Activated CD4-positive, alpha-beta T cell treated with anti-CD3 and anti-CD28 coated beads, Interleukin-2, amount 50 U/mL, for 4 hours (primary cell): Measurements from ENCODE around the gene WDR35.

ENCODE experiments used
- DNase-seq, 2 experiments: peaks; one replicate each; pipeline ENCODE4 v3.0.0-alpha.2; 2020

Gene WDR35

DNA sequence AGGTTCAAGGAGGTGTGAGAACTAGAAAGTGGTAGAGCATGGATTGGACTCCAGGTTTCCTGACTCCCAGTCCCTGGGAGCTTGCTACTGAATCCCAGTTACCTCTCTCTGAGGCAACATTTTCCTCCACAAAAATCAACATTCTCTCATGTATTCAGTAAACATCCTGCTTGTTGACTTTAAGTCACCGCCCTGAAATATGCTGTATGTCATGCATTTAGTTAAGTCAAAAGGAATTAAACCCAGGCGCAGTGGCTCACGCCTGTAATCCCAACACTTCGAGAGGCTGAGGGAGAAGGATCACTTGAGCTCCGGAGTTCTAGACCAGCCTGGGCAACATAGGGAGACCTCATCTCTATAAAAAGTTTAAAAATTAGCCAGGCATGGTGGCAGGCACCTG, 18.8 kb upstream of the WDR35 start:
- DNase-seq = no peak

DNA sequence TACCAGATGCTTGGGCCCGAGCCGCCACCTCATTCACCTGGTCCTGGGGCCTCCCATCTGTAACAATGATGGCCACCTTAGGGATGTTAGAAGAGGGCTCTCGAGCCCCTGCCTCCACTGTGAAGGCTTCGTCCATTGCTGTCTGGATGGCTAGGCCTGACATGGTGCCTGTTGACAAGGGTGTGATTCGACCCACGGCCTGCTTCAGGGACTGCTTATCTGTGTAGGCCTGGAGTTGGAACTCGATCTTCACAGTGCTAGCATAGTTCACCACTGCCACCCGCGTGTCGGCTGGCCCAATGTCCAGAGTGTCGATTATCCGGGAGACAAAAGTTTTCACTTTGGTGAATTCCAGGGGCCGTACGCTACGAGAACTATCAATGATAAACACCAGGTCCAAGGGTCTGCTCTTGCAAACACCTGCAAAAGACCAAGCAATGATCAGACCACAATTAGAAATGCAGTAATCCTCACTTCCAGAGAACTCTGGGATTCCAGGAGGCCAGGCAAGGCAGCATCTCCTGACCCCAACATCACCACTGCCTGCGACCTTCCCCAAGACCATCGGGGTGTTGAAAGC, 16.1 kb upstream of the WDR35 start:
- DNase-seq = no peak

- DNase-seq = no peak
These were observed 15.2 kb upstream of the WDR35 start for GRCh38 chr2:20005067-20005627.

GRCh38 chr2:20001361-20001863, 11.5 kb upstream of the WDR35 start:
- no peak for DNase-seq

DNA sequence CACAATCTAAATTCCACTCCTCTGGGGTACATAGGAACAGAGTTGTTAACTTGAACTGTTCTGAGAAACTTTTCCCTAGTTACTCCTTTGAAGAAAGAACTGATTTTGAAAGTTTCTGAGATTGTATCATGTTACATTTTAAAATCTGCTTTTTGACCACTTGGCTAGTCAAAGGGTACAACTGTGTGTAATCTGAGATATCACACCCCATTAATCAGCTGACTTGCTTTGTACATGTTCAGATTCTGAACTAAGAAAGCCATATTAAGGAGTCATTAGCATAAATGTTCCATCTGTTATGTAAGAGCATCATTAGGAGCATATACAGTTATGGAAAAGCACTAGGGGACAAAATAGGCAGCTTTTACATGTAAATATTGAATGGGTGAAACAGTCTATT, 3.8 kb upstream of the WDR35 start:
- DNase-seq = no peak

GRCh38 chr2:19991895-19992294, 2.0 kb upstream of the WDR35 start:
- DNase-seq = no peak

DNA sequence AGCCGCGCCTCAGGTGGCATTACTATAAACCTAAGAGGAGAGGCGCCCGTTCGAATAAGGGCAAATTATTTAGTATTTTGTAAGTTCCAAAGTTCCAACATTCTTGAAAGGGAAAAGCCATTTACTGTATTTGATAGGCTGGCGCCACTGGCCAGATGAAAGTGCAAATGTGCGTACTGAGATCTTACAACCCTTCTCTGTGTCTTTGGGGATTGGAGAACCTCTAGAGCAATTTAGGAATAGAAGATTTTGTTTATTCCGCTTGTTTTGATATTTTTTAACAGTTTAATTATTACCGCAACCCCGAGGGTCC, 467 bp upstream of the WDR35 start:
- DNase-seq = no peak

- no peak for DNase-seq
These were observed 601 bp downstream of the WDR35 start for GRCh38 chr2:19989342-19989666.

GRCh38 chr2:19988600-19988999, 1.3 kb downstream of the WDR35 start:
- DNase-seq = no peak

GRCh38 chr2:19987936-19988335, 2.0 kb downstream of the WDR35 start:
- no peak for DNase-seq

DNA sequence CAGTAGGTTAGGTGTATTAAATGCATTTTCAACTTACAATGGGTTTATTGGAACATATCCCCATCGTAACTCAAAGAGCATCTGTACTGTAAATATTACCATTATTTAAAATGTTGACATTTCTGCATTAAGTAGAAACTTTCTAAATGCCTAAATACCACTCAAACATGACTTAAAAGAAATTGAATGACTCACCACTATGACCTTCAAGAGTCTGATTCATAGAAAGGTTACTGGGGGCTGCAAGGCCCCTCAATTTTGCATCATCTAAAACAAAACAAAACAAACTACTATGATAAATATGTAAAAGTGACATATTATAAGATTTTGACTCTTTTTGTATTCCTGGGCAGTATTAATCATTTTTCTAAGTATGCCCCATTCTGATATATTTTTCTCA, 7.6 kb downstream of the WDR35 start:
- DNase-seq = no peak

DNA sequence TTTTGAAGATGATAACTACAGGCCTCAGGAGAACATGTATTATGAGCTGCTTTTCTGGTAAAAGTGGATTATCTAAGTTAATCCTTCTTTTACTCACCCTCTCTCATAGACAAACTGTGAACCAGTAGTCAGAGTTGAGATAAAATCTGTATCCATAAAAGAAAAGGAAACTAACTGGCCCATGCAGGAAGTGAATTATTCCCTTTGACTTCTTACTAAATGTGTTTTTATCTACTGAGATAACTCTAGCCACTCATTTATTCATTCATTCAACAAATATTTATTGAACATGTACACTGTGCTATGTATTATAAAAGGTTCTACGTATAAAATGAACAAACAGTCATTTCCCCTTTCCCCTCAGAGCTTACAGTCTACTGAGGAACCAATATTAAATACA, 10.0 kb downstream of the WDR35 start:
- DNase-seq = no peak

DNA sequence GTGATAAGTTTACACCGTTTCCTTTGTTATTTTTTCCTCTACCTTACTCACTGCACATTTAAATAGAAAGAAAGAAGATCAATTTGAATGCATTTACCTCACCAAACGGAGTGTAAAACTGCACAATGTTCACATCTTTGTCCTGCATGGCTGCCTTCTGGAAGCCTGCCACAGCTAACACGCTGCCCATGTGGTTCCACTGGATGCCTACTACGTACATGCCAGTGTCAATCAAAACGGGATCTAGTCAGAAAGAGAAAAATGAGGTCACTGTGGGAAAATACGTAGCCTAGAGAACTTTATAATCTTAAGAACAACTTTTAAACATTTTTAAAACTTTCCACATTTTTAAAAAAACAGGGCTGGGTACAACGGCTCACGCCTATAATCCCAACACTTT, 16.4 kb downstream of the WDR35 start:
- no peak for DNase-seq

- DNase-seq = no peak
These were observed 18.2 kb downstream of the WDR35 start for GRCh38 chr2:19971691-19972090.

DNA sequence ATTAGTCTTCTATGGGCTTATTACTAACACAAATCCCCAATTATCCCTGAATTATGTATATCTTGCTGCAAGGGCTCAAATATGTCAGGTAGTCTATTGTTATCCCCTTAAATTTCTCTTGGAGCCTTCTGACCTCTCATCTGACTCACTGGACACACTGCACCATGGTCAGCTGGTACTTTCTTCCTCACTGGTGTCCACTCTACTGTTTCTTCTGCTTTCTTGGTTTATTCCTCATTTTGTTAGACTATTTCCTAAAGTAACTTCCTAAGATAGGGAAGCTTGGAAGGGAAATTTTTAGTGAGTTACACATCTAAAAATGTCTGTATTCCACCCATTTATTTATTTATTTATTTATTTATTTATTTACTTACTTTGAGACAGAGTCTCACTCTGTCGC, 26.5 kb downstream of the WDR35 start:
- no peak for DNase-seq

DNA sequence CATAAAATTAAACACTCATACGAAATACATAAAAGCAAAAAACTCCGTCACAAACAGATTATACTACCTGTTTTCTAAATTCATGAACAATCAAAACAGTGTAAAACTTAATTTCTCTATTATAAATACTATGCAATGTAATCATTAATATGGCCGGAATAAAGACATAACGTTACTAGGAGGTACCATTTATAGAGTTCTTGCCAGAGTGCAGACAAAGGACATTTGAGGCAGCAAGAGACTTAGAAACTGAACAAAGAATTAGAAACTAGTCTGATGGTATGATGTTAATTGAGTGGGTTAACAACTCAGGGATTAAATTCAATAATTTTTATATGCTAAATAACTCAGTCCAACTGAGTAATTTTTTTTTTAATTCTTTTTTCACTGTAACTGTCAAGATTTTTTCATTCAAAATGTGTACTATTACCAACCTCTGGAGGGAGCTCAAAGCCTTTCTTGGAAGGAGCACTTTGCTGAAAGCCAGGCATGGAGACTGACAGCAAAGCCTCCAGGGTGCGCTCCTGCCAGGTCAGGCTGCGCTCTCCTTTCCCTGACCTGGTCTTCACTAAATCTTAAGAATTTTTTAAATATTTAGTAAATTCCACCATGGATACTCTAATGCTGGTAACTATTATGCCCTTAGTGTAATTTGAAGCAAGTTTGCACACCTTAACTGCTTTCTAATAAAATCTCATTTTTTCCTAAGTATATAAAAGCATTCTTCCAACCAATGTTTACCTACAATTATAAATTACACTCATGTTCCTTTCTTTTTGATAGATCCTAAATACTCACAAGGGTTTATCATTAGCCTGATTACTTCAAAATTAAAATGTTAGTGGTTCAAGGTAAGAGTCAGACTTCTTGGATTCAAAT, 34.1 kb downstream of the WDR35 start:
- DNase-seq = peak; percentile 21 to 33

- no peak for DNase-seq
These were observed 40.8 kb downstream of the WDR35 start for GRCh38 chr2:19949071-19949470.

GRCh38 chr2:19947184-19947940, 42.5 kb downstream of the WDR35 start:
- no peak for DNase-seq

GRCh38 chr2:19944205-19944845, 45.6 kb downstream of the WDR35 start:
- no peak for DNase-seq

GRCh38 chr2:19943189-19943588, 46.7 kb downstream of the WDR35 start:
- no peak for DNase-seq

- DNase-seq = no peak
These were observed 47.7 kb downstream of the WDR35 start for GRCh38 chr2:19942199-19942598.

GRCh38 chr2:19937004-19937403, 52.9 kb downstream of the WDR35 start:
- DNase-seq = no peak

DNA sequence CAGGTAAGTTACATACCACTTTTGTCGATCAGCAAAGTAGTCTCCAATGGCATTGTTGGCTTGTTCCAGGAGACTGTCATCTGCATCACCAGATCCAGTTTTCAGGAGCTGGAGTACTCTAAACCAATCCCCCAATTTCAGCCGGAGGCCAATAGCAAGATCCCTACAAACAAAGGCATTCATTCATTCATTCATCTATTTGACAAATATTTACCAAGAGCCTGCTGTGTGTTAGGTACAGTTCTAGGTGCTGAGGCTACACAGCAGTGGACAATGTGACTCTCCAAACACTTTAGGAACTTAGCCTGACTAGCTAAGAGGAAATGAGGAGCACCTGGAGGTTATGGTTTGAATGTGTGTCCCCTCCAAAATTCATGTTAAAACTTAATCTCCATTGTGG, 53.7 kb downstream of the WDR35 start:
- DNase-seq = no peak
